22Rv1 (cell line): ENCODE results near the gene MUC2.

Experiments
- H3K27ac ChIP-seq: fragments of 450-650 bp; 2 replicates; pipeline ENCODE4 v1.5.1; 2017
- CTCF ChIP-seq: fragments of 450-650 bp; IDR thresholded peaks from 2 replicates; pipeline ENCODE4 v1.5.1; 2017; ENCODE audit warnings: mild to moderate bottlenecking
- ZFX ChIP-seq: fragments of 450-650 bp; IDR thresholded peaks from 2 replicates; pipeline ENCODE4 v1.6.1; 2017; ENCODE audit warnings: antibody characterized with exemption, borderline replicate concordance

The MUC2 gene

GRCh38 chr11:1037506-1038055 is 37.1 kb upstream of the MUC2 start:
- TF ChIP-seq ZFX (no peak), CTCF (no peak)
- H3K27ac ChIP-seq = no peak overlapping the region

- H3K27ac ChIP-seq = no peak overlapping the region
- TF ChIP-seq ZFX = no peak
- no peak for TF ChIP-seq CTCF
Measured at GRCh38 chr11:1038361-1038760, 36.3 kb upstream of the MUC2 start.

- no peak overlapping the region for H3K27ac ChIP-seq
- no peak for TF ChIP-seq ZFX
- TF ChIP-seq CTCF = no peak
Measured at GRCh38 chr11:1038921-1039320, 35.8 kb upstream of the MUC2 start.

- no peak for TF ChIP-seq ZFX
- no peak for TF ChIP-seq CTCF
- H3K27ac ChIP-seq = no peak overlapping the region
Measured at GRCh38 chr11:1039481-1040427, 34.9 kb upstream of the MUC2 start.

GRCh38 chr11:1040428-1041148 is 34.1 kb upstream of the MUC2 start:
- no peak overlapping the region for H3K27ac ChIP-seq
- TF ChIP-seq ZFX (no peak), CTCF (no peak)

GRCh38 chr11:1041149-1041467 is 33.6 kb upstream of the MUC2 start:
- TF ChIP-seq ZFX (no peak), CTCF (no peak)
- H3K27ac ChIP-seq = no peak overlapping the region

GRCh38 chr11:1041471-1041870 is 33.2 kb upstream of the MUC2 start:
- TF ChIP-seq ZFX (no peak), CTCF (no peak)
- H3K27ac ChIP-seq = no peak overlapping the region
